Measurements from ENCODE around the gene FAM174C. TPM values are rescaled to one million over a fixed set of nuclear protein-coding genes. Genes with fewer than 3 reads are reported as not detected.
A peak's percentile ranks its signal among the peaks of the same experiment; 100 is the strongest.

The FAM174C gene
- total and polyA plus RNA-seq, 8 donors: 6.2 to 240 (median 78.1) TPM

GRCh38 chr19:1288833-1289685, 13.7 kb downstream of the FAM174C start:
- Histone ChIP-seq H3K27ac (no peak overlapping the region), H3K4me1 (peaks cover 0 to 47% (median 30%) of the 10 kb centered on the region in 4 donors), H3K4me3 (no peak overlapping the region), H3K36me3 (no peaks in the 10 kb centered on the region), H3K27me3 (peaks cover 25 to 97% (median 92%) of the 10 kb centered on the region in 3 donors), H3K9me3 (no peaks in the 10 kb centered on the region)
- WGBS, 5 donors: 72 to 90% (median 75%) methylated on average over 2 to 41 of the region's 41 CpGs
- intact Hi-C loops (cut with DNase I; ENCODE audit: low total_unique reads): loop anchor here (10.0 kb wide), 1 partner anchor 76 kb away; no protein-coding TSS in a partner anchor
- no peak for DNase-seq
- TF ChIP-seq EP300 (IDR thresholded peaks at IDR 0.05) (no peak), CTCF (IDR thresholded peaks at IDR 0.05) (no peak), POLR2AphosphoS5 (IDR thresholded peaks at IDR 0.05) (no peak), POLR2A (IDR thresholded peaks at IDR 0.05) (no peak)

DNA sequence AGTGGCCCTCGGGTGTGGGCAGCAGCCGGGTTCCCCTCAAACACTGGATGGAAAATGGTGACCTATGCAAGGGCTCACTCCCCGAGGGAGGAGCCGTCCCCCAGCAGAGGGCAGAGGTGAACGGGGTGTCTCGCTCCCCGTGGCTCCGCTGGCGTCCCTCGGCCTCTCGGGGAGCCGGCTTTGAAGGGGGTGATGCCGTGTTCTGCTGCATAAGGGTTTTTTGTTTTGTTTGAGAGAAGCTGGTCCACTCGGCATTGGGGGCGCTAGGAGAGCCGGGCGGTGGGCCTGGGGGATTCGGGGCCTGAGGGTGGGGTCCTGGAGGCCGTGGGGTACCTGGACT, 14.3 kb downstream of the FAM174C start:
- Histone ChIP-seq H3K27me3 (peaks cover 25 to 97% (median 92%) of the 10 kb centered on the region in 3 donors), H3K36me3 (no peaks in the 10 kb centered on the region), H3K27ac (no peak overlapping the region), H3K9me3 (no peaks in the 10 kb centered on the region), H3K4me1 (peaks cover 0 to 41% (median 26%) of the 10 kb centered on the region in 4 donors), H3K4me3 (no peak overlapping the region)
- intact Hi-C loops (cut with DNase I; ENCODE audit: low total_unique reads): loop anchor here (10.0 kb wide), 1 partner anchor 75 kb away; no protein-coding TSS in a partner anchor
- 71 to 82% (median 74%) methylated on average over 17 to 19 of the region's 19 CpGs for WGBS, 5 donors
- DNase-seq: no peak
- TF ChIP-seq CTCF (IDR thresholded peaks at IDR 0.05) (no peak), POLR2A (IDR thresholded peaks at IDR 0.05) (no peak), POLR2AphosphoS5 (IDR thresholded peaks at IDR 0.05) (no peak), EP300 (IDR thresholded peaks at IDR 0.05) (no peak)

DNA sequence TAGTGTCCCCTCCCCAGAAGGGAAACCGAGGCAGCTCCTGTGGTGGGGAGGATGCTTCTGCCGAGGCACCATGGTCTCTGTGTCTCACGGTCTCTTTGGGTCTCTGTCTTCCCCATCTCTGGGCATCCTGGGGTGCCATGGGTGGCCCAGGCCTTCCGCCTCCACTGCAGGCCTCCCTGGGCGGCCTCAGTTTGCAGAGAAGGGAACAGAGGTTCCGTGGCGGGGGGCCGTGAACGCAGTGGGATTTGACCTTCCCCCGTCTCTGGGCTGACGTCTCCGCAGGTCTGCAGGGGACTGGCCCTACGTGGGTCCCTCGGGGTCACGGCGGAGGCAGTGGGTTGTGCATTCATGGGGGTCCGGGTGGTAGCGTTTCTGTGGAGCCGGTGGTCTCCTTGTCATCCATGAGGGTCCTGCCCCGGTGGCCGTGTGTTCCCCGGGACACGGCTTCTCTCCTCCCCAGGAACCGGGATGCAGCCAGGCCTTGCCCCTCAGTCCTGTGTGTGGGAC, 14.9 kb downstream of the FAM174C start:
- Histone ChIP-seq H3K27ac (no peak overlapping the region), H3K4me1 (peaks cover 2 to 38% (median 30%) of the 10 kb centered on the region in 4 donors), H3K27me3 (peaks cover 27 to 97% (median 92%) of the 10 kb centered on the region in 3 donors), H3K4me3 (no peak overlapping the region), H3K9me3 (no peaks in the 10 kb centered on the region), H3K36me3 (no peaks in the 10 kb centered on the region)
- TF ChIP-seq POLR2A (IDR thresholded peaks at IDR 0.05) (no peak), POLR2AphosphoS5 (IDR thresholded peaks at IDR 0.05) (no peak), CTCF (IDR thresholded peaks at IDR 0.05) (no peak), EP300 (IDR thresholded peaks at IDR 0.05) (no peak)
- WGBS, 5 donors: 84 to 92% (median 88%) methylated on average over 10 to 24 of the region's 24 CpGs
- intact Hi-C loops (cut with DNase I; ENCODE audit: low total_unique reads): no loop called here
- no peak for DNase-seq

- no peaks in the 10 kb centered on the region for H3K36me3 ChIP-seq
- H3K4me1 ChIP-seq: peaks cover 8 to 42% (median 36%) of the 10 kb centered on the region in 4 donors
- peak in 1 of 2 donors; percentile 82 for DNase-seq
- H3K27ac ChIP-seq: no peak overlapping the region
- intact Hi-C loops (cut with DNase I; ENCODE audit: low total_unique reads): no loop called here
- H3K27me3 ChIP-seq: peaks cover 24 to 100% (median 95%) of the 10 kb centered on the region in 3 donors
- H3K9me3 ChIP-seq: no peaks in the 10 kb centered on the region
- no peak overlapping the region for H3K4me3 ChIP-seq
- WGBS, 5 donors: 58 to 64% (median 60%) methylated on average over 23 to 40 of the region's 40 CpGs
- no peak for TF ChIP-seq POLR2AphosphoS5 (IDR thresholded peaks at IDR 0.05)
- no peak for TF ChIP-seq EP300 (IDR thresholded peaks at IDR 0.05)
- no peak for TF ChIP-seq POLR2A (IDR thresholded peaks at IDR 0.05)
- no peak for TF ChIP-seq CTCF (IDR thresholded peaks at IDR 0.05)
Measured at GRCh38 chr19:1290703-1291651, 15.6 kb downstream of the FAM174C start.
